AG09309 (cell line): ENCODE data around the gene C19orf25.
A peak's percentile ranks its signal among the peaks of the same experiment; 100 is the strongest.

Source experiments
- DNase-seq: peaks from one replicate; pipeline ENCODE4 v3.0.0-alpha.2; 2010; ENCODE audit warnings: low read depth
- H3K4me3 ChIP-seq: 2 replicates; pipeline ENCODE4 v1.5.1; 2011; ENCODE audit warnings: mild to moderate bottlenecking, low read depth, low read length, moderate library complexity; ENCODE audit not compliant: control insufficient read depth
- CTCF ChIP-seq: IDR thresholded peaks from 2 replicates; pipeline ENCODE4 v1.5.1; 2011; ENCODE audit warnings: mild to moderate bottlenecking, low read depth, low read length, inconsistent platforms; ENCODE audit not compliant: insufficient read depth, control insufficient read depth; ENCODE audit errors: missing control alignments

The C19orf25 gene

GRCh38 chr19:1461862-1462261 lies 17.2 kb downstream of the C19orf25 start:
- no peak overlapping the region for H3K4me3 ChIP-seq
- DNase-seq = no peak
- no peak for TF ChIP-seq CTCF

- H3K4me3 ChIP-seq = no peak overlapping the region
- TF ChIP-seq CTCF = no peak
- DNase-seq = no peak
These were observed 18.7 kb downstream of the C19orf25 start for GRCh38 chr19:1460033-1460995.

- no peak for DNase-seq
- no peak overlapping the region for H3K4me3 ChIP-seq
- no peak for TF ChIP-seq CTCF
These were observed 19.5 kb downstream of the C19orf25 start for GRCh38 chr19:1459479-1459878.

GRCh38 chr19:1457892-1458291 lies 21.1 kb downstream of the C19orf25 start:
- no peak overlapping the region for H3K4me3 ChIP-seq
- TF ChIP-seq CTCF = no peak
- no peak for DNase-seq

- no peak overlapping the region for H3K4me3 ChIP-seq
- DNase-seq = no peak
These were observed 21.8 kb downstream of the C19orf25 start for GRCh38 chr19:1457031-1457739.

More at GRCh38 chr19:1457031-1457739, 21.8 kb downstream of the C19orf25 start:
- peak; percentile 13 for TF ChIP-seq CTCF
